Panc1 (cell line): ENCODE measurements around the gene CDK14.

Source experiments
- CTCF ChIP-seq: fragments of 450-650 bp; IDR thresholded peaks from 2 replicates; pipeline ENCODE4 v1.5.1; 2017; ENCODE audit warnings: mild to moderate bottlenecking
- SIN3A ChIP-seq: IDR thresholded peaks from 2 replicates; pipeline ENCODE4 v1.6.1; 2012; ENCODE audit warnings: low read depth, mild to moderate bottlenecking, low read length, moderate library complexity, borderline replicate concordance; ENCODE audit not compliant: insufficient read depth

GRCh38 chr7:90948085-90948484 is 352.0 kb downstream of the CDK14 start:
- TF ChIP-seq CTCF: no peak
- no peak for TF ChIP-seq SIN3A
